Pons (tissue), 1 donor: ENCODE data around the gene HEATR1.
A peak's percentile ranks its signal among the peaks of the same experiment; 100 is the strongest.
"Not testable (repeated sequence)": the region's sequence is repeated elsewhere in the genome, so short reads cannot be mapped to it uniquely, and the experiment has no call there.

Source experiments
- DNase-seq: peaks from one replicate; pipeline ENCODE4 v3.0.0-alpha.2; 2016; ENCODE audit warnings: low spot score

HEATR1 gene

GRCh38 chr1:236511735-236512418, 92.4 kb downstream of the HEATR1 start:
- DNase-seq, result no peak

GRCh38 chr1:236509647-236510401, 94.5 kb downstream of the HEATR1 start:
- no peak for DNase-seq

- DNase-seq, result no peak
Measured at GRCh38 chr1:236509203-236509602, 95.1 kb downstream of the HEATR1 start.

GRCh38 chr1:236508593-236509027, 95.7 kb downstream of the HEATR1 start:
- DNase-seq, result no peak

- no peak for DNase-seq
Measured at GRCh38 chr1:236507022-236507700, 97.2 kb downstream of the HEATR1 start.

- not testable (repeated sequence) for DNase-seq
Measured at GRCh38 chr1:236504338-236504737, 100.0 kb downstream of the HEATR1 start.

- DNase-seq, result peak; percentile 23
Measured at GRCh38 chr1:236502972-236503639, 101.2 kb downstream of the HEATR1 start.

- DNase-seq, result no peak
Measured at GRCh38 chr1:236502579-236502971, 101.7 kb downstream of the HEATR1 start.

GRCh38 chr1:236501093-236501492, 103.2 kb downstream of the HEATR1 start:
- DNase-seq, result no peak
